22Rv1 (cell line): ENCODE results near the gene NEURL4.

Source experiments
- CTCF ChIP-seq: fragments of 450-650 bp; IDR thresholded peaks from 2 replicates; pipeline ENCODE4 v1.5.1; 2017; ENCODE audit warnings: mild to moderate bottlenecking
- ZFX ChIP-seq: fragments of 450-650 bp; IDR thresholded peaks from 2 replicates; pipeline ENCODE4 v1.6.1; 2017; ENCODE audit warnings: antibody characterized with exemption, borderline replicate concordance

DNA sequence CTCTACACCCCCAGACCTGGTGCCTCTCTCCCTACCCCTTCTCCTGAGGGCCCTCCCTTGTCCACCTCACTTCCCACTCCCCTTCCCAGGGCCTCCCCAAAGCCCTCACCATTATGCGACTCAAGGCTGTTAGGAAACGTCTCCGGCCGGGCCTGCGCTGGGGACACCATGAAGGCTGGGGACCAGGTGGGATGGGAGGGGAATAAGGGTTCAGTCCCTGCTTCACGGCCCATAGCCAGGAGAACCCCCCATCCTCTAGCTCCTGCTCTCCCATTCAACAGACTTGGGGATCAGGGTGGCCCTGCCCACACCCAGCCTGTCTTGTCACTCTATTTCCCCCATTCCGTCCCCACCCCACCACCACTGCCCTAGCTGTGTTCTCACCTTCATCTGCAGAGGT is 2.1 kb downstream of the NEURL4 start:
- TF ChIP-seq CTCF (no peak), ZFX (no peak)
